ENCODE results near the gene KDM5C.

Gene KDM5C

DNA sequence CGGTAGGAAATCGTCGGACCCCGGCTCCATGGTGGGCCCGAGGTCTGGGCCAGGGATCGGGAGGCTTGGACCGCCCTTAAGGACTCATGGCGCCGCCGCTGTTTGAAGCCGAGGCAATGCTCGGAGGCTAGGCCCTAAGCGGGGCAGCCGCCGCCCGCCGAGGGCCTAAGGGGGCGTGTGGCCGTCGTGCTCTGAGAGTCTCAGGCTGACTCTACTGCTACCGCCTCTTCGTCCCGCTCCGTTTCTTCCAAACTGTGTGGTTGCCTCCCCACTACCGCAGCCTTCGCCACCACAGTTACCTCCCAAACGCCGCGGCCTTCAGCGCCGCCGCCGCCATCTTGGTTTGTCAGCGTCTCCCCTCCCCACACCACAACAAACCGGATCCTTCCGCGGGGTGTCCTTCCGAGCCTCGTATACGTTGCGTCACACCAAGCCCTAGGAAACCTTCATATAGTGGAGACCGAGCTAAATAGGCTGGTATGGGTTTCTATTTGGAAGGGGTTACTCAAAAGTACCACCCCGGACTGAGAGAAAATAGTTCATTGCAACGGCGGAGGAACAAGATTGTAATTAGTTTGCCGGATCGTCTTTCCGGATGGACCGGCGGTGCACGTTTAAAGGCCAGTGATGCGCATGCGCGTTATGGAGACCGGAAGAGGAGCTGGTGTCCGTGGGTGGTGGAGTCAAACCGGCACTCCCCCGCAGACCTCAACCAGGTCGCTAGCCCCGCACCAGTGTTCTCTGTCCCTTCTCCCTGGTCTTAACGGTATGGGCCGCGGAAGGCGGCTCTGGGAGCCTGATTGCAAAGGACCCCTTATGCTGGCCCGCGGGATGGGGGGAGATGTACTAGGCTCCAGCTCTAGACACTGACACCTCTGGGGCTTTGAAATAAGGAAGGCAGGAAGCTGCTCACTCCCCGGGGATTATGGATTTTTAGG is at the start of gene KDM5C:
Gene KDM5C, minus strand, starts transcription at position 348 of the 938 bp plus-strand sequence. Its CDS starts 318 bp downstream, at position 30.
- peak; percentile 75 to 81 for DNase-seq (ENCODE audit: extremely low read depth in 1 of 2, low read depth in 1 of 2)

DNA sequence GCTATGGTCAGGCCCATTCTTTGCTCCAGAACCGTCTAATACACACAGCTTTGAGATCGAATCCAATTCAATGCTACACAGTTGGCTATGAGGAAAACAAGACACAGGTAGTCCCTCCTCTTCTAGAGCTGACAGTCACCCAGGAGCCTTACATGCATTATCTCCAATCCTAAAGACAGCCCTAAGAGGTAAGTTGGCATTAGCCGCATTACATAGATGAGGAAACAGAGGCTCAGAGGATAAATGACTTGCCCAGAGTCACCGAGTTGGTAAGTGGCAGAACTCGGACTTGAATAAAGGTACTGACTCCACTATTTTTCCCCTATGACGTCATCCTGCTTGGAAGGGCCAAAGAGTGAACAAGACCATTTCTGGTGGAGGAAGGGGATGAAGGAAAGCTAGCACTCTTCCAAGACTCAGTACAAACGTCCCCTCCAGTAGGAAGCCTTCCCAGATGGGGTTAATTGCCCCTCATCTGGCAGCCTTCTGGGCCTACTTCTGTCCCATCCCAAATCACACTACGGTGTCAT is 47.9 kb upstream of the KDM5C start:
- no peak for DNase-seq (ENCODE audit: extremely low read depth in 1 of 2, low read depth in 1 of 2)

DNA sequence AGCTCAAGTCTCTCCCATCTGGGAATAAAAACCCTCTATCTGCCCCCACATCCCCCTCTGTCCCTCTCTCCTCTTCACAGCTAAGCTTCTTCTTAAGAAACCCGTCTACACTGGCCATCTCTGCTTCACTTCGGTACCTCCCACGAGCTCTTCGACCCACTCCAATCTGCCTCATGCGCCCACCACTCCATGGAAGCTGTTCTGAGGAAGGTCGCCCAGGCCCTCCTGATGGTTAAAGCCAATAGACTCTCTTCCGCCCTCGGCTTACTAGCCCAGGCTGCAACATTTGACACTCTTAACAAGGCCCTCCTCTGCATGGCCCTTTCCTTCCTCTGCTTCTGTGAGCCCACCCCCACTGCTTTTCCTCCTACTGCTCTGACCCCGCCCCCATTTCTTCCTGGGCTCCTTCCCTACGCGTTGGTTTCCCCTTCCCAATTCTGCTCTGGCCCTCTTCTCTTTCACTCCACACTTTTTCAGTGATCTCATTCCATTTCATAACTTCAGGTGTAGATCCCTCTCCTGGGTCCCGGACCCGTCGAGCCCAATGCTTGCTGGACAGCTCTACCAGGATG is 44.6 kb upstream of the KDM5C start:
- DNase-seq (ENCODE audit: extremely low read depth in 1 of 2, low read depth in 1 of 2), result no peak

DNA sequence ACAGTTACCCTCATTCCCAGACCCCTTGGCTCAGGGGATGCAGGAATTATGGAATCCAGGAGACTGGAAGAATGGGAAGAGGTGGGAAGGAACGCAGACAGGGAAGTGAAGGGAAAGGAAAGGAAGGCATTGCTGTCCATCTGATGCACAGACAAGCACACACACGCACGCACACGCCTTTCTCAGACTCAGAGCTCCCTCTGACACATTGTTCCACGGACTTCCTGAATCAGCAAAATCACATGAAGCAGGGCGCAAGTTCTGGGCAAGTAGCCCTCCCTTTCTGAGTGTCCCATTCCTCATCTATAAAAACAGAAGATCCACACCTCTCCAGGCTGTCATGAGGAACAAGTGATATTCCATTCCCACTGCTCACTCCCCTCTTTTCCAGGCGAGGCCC is 43.2 kb upstream of the KDM5C start:
- no peak for DNase-seq (ENCODE audit: extremely low read depth in 1 of 2, low read depth in 1 of 2)

DNA sequence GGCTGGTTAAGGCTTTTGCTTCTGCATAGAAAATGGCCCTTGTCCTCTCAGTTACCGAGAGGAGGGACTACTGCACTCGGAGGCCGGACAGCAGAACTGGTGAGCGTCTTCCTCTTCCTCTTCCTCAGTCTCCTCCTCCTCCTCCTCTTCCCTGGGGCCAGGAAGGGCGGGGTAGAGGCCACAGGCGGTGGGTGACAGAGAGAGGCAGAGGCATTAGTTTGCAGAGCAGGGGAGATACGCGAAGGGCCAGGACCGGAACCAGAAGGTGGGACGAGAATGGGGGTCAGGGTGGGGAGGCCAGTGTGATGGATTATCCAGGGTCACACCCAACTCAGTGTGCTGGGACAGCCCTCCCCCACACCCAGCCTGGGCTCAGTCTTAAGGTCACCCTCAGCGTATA is 41.9 kb upstream of the KDM5C start:
- DNase-seq (ENCODE audit: extremely low read depth in 1 of 2, low read depth in 1 of 2), result no peak

DNA sequence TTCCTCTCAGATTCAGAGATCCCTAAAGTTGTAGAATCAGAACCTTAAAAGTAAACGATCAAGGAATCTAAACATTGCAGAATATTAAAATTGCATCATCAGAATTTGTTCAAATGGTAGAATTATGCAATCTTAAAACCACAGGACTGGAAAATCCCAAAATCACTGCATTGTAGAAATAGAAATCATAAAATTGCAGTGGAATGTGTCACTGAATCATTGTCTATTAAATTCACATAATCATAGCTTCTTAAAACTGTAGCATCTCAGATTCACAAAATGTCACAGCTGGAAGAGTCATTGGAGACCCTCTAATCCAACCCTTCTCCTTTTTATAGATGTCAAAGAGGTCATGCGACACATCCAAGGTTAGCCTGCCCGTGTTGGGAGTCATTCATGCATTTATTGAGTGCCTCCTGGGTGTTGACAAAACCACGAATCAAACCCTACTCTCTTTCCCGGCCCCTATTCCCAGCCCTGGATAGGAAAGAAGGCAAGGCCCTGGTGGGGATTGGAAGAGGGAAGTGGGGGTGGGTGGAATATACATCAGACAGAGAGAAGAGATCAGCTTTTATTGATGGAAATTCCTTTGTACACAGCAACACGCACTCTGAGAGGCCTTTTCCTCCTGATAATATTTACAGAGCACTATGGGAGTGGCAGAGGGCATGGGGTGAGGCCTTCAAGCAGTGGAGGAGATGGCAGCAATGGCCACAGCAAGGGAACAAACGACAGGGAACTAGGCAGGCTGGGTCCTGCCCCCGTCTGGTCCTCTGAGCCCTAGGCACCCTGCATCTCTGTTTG is 41.0 kb upstream of the KDM5C start:
- DNase-seq (ENCODE audit: extremely low read depth in 1 of 2, low read depth in 1 of 2), result no peak

DNA sequence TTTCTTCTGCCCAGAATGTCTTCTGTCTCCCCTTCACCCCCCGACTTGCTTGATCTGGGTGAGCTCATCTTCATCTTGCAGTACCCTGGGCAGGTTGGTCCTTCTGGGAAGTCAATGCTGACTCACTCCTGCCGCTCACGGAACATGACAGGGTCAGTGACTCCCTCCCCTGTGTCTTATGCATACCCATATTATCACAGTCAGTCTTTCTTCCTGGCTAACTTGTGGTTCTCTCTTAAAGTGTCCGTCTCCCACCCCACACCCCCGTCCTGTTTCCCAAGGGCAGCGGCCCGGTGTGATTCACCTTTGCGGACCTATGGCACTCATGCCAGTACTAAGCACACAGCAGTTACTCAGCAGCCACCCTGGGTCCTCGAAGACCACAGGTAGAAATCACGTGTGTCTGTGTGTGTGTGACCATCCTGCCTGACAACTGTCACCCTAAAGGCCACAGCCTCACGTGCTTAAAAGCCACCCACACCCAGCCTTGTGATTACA is 38.6 kb upstream of the KDM5C start:
- DNase-seq (ENCODE audit: extremely low read depth in 1 of 2, low read depth in 1 of 2), result peak; percentile 42 to 60

DNA sequence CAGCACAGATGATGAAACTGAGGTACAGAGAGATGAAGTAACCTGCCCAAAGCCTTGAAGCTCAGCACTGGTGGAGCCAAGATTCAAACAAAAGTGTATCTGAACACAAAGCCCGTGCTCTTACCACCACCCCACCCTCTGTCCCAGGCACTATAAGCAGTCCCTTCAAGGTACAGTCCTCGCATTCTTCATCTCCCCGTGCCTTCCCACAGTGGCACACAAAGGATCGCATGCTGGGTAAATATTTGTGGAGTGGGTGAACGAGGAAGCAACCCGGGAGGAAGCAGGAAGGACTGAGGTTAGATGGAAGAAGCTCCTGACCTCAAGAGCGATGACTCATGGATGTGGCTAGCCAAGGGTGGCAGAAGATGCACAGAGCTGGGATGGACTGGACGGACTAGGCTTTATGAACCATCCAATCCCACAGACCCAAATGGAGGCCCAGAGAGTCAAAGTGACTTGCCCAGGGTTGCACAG is 37.9 kb upstream of the KDM5C start:
- no peak for DNase-seq (ENCODE audit: extremely low read depth in 1 of 2, low read depth in 1 of 2)

DNA sequence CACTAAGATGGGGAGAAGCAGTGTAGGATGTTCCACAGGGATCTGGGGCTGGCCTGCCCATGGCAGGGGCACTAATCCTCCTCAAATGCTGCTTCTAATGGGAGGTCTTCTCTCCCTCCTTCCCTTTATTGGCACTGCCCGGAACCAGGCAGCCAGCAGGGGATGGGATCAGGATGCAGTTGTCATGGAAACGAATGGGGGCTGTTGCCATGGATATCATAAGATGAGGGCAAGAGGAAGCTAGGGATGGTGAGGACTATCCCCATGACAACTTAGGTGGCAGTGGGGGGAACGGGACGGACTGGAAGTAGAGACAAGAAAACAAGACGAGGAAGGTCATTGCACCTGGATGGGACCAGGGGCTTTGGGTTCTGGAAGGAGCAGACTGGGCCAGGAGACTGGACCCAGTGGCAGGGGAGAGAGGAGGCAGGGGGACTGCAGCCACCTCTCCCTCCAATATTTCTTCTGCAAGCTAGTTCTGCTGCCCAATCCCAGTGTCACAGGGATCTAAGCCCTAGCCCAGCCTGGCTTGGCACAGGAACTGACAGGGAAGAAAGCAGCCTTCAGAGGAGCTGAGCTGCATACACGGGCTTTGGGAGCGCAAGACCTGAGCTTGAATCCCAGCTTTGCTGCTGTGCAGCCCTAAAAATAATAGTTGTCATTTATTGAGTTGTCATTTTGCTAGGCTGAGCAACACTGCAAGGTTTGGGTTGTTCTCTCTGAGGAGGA is 37.3 kb upstream of the KDM5C start:
- DNase-seq (ENCODE audit: extremely low read depth in 1 of 2, low read depth in 1 of 2), result no peak

DNA sequence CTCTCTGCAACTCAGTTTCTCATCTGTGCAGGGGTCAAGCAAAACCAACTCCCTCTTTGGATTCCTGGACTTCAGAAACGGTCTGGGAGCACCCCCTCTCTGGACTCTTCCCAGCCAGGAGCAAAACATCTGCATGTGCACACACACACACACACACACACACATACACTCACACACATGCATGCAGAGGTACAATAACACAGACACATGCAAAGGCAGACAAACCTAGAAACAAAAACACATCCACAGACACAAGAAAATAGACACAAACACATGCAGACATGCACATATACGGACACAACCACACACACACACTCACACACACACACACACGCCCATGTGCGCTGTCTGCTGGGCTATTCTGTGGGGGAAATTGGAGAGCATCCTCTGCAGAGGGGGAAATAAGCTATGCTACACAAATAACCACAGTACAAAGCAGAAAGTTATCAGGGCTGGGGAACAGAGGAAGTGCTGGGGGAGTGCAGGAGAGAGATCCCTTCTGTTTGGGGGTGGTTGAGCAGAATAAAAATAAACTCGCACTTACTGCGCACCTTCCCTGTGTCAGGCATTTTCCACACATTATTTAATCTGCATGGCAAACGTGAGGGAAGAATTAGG is 36.5 kb upstream of the KDM5C start:
- no peak for DNase-seq (ENCODE audit: extremely low read depth in 1 of 2, low read depth in 1 of 2)

DNA sequence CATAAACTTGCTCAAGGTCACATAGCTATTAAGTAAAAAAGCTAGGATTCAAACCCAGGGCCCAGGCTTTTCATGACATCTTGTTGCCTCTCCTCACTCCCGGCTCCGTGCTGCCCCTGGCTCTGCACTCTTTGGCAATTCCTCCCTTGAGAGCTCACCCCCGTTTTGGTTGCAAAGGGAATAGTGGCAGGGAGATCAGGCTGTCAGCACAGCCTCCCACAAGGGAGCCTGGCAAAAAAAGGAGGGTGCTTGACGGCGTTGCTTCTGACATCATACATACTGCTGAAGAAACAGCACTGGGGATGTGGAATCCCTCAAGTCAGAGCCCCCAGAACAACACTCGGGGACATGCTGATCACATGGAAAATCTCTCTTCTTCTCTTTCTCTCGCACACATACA is 35.8 kb upstream of the KDM5C start:
- DNase-seq (ENCODE audit: extremely low read depth in 1 of 2, low read depth in 1 of 2), result no peak

DNA sequence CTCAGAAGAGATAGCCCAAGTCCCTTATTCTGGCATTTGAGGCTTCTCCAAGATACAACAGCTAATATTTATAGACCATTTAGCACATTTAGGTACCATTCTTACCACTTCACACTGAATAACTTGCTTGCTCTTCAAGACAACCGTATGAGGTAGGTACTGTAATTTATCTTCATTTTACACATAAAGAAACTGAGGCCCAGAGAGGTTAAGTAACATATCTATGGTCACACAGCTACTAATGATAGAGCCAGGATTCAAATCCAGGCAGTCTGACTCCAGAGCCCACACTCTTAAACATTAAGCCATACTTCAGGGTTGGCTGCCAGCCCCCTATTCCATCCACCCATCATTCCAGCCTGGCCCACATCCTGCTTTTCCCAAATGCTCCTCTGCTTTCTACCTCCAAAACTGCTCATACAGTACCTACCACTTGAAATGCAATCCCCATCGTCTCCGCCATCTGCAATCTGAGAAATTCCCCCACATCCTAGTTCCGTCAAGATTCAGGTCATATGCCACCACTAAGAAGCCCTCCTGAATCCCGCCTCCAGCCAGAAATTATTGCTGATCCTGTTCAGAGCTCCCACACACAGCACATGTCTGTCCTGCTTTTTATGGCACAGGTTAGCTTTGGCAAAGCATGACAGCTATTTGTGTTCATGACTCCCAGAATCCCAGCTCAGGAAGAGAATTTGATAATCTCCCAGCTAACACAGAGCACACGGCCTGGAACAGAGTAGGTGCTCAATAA is 32.8 kb upstream of the KDM5C start:
- DNase-seq (ENCODE audit: extremely low read depth in 1 of 2, low read depth in 1 of 2), result no peak

DNA sequence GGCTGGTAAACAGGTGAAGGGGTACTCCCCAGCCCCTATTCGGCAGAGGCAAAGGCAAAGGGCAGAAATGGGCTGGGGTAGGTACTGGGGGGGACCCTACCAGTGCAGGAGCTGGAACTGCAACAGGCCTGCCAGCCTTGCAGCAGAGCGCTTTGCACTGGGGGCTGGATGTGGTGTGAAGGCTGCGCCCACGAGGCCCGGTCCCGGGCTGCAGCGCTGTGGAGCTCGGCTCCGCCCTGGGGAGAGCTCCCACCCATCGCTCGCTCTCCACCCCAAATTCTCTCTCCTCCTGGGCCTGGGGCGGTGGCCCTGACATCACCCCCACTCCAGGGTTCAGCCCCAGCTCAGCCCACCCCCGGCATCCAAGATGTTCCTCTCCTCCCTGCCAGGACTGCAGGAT is 32.2 kb upstream of the KDM5C start:
- DNase-seq (ENCODE audit: extremely low read depth in 1 of 2, low read depth in 1 of 2), result no peak

DNA sequence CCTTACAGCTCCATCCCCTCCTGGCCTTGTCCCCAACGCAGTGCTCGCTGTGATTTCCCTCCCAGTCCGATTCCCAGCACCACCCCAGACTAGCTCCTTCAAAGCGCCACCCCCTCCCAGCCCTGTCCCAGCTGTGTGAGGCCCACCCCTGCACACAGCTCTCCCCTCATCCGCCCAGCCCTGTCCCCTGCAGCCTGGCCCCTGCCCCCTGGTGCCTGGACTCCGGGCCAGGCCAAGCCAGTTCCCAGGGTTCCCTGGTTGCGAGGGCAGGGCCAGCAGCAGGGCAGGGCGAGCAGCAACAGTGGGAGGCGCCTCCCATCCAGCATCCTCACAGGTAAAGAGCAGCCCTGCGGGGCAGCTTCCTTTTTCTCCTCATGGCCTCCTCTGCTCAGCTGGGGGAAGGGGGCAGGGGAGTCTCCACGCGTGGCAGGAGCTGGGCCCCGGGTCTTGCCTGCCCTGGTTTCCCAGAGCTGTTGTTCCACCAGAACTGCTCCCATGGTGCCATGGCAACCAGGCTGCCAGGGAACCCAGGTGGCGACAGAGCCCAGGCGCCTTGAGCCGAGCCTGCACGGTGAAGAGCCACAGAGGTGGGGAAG is 31.5 kb upstream of the KDM5C start:
- DNase-seq (ENCODE audit: extremely low read depth in 1 of 2, low read depth in 1 of 2), result no peak

DNA sequence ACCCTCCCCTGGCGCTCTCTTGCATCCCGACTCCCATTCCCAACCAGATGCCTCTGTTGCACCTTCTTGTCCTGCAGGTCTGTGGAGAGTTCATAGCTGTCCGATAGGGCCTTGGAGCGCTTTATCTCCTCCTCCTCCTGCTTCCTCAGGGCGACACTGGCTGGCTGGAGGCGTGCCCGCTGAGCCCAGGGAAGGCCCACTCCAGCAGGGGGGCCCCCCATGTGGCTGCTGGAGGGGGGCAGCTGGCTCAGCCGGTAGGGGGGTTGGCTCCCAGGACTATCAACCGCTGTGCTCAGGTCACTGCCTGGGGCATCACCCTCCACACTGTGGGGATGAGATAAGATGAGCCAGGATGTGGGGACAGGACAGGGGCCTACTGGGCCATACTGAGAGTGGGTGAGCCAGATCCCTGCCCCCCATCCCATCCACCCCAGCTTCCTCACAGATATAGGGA is 30.8 kb upstream of the KDM5C start:
- DNase-seq (ENCODE audit: extremely low read depth in 1 of 2, low read depth in 1 of 2), result no peak

DNA sequence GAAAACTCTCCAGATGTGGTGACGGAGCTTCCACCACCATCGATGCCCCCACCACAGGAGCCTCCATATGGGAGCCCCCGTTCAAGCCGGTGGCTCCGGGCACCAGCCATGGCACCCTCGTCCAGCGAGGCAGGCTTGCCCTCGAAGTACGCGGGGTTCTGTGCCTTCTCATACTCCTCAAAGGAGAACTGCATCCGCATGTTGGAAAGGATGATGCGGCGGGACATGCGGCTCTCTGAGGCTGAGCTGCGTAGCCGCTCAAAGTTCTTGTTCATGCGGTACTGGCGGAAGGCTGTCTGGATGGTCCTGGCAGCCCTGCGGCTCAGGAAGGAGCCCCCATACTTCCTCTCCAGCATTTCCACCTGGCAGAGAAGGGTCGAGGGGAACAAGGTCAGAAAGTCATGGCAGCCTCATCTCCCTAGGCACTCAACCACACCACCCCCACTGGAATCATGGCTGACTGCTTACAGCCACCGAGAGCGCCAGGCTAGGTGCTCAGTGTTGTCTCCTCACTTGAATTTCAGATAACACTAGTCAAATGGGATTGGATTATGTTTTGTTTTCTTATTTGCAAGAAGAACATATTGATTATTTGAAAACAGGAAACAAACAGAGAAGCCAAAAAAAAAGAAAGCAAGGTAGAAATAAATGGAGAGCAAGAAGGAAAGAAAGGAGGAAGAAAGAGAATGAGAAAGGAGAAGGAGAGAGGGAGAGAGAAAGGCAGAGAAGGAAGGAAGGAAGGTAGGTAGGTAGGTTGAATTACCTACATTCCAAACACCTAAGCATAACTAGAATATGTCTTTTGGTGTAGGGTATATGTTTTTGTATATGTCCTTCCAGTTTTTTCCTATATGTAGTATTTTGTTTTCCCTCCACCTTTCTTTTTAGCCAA is 29.8 kb upstream of the KDM5C start:
- DNase-seq (ENCODE audit: extremely low read depth in 1 of 2, low read depth in 1 of 2), result no peak

DNA sequence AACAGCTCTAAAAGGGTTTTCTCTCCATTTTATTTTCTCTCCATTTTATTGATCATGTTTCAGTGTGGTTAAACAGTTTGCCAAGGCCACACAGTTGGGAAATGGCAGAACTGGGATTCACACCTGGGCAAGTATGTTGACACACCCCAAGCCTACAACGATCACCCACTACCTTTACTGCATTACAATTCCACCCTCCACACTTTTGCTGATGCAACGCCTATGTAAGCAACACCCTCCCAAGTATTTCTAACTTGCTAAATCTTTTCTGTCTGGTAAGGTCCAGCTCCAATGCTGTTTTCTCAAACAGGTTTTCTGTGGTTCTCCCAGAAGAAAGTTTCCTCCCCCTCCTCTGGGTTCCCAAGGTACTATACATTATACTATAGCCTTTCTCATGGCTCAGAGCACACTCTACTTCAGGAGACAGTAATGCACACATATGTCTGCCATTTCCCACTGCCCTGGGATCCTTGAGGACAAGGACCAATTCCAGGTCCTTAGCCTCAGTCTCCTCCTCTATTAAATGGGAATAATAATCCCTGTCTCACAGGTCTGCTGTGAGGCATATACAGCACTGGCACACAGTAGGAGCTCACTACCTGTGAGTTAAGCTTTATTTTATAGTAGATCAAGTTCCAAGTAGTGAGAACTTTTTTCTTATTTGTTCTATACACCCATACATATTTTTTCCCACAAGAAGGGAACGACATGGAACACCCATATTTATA is 28.4 kb upstream of the KDM5C start:
- no peak for DNase-seq (ENCODE audit: extremely low read depth in 1 of 2, low read depth in 1 of 2)
